ENCODE measurements around the gene CBLC.
A peak's percentile ranks its signal among the peaks of the same experiment; 100 is the strongest.

The CBLC gene

DNA sequence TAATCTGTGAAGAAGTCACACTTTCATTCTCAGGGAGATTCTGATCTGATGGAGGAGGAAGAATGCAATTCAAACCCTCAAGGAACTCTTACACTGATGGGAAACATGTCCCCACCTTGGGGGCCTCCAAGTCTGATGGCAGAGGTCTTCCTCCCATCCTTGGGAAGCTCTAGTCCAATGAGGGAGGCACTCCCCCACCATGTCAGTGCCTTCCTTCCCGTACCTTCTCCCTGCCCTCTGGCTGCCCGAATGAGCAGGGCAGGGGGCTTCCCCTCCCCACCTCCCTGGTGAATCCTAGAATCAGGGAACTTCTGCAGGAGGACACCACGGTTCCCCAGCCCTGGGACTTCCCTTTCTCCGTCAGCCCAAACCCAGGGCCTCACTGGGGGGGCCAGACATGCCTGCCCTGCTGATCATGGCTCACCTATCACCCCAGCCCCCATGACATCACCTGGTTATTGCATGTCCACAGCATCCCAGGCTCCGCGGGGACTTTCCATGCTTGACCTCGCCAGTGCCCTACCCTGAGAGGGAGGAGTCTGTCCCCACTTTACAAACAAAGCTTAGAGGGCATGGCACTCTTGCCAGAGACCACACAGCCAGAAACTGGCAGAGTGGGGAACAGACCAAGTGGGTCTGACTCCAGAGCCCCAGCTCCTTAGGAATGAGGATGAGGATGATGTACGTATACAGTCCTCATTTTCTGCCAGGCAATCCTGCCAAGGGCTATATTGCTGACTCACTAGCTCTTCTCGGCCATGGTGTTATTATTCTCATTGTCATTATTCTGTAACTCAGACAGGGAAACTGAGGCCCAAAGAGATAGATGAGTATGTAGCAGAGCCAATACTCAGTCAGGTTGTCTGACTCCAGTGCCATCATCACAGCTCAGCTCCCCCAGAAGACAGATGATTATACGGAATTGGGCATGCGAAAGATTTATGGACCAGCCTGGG, 38.8 kb upstream of the CBLC start:
- Histone ChIP-seq H3K4me1 (ENCODE audit: control insufficient read depth, insufficient read depth, low read length) (peaks cover 4% of the 10 kb centered on the region), H3K27ac (ENCODE audit: low read depth, low read length) (no peak overlapping the region), H3K9ac (ENCODE audit: low read depth, low read length) (no peak overlapping the region), H3K9me3 (ENCODE audit: control insufficient read depth, insufficient read depth, low read length) (no peaks in the 10 kb centered on the region), H3K36me3 (ENCODE audit: control insufficient read depth, insufficient read depth, low read length) (no peaks in the 10 kb centered on the region), H3K4me3 (ENCODE audit: low read depth, low read length) (no peak overlapping the region), H3K27me3 (ENCODE audit: control insufficient read depth, insufficient read depth, low read length) (no peaks in the 10 kb centered on the region)

GRCh38 chr19:44740351-44740824, 37.3 kb upstream of the CBLC start:
- H3K4me1 ChIP-seq (ENCODE audit: control insufficient read depth, insufficient read depth, low read length) = peaks cover 4% of the 10 kb centered on the region
- H3K36me3 ChIP-seq (ENCODE audit: control insufficient read depth, insufficient read depth, low read length) = no peaks in the 10 kb centered on the region
- H3K9me3 ChIP-seq (ENCODE audit: control insufficient read depth, insufficient read depth, low read length) = no peaks in the 10 kb centered on the region
- no peak overlapping the region for H3K4me3 ChIP-seq (ENCODE audit: low read depth, low read length)
- H3K9ac ChIP-seq (ENCODE audit: low read depth, low read length) = no peak overlapping the region
- no peak overlapping the region for H3K27ac ChIP-seq (ENCODE audit: low read depth, low read length)
- H3K27me3 ChIP-seq (ENCODE audit: control insufficient read depth, insufficient read depth, low read length) = peaks cover 2% of the 10 kb centered on the region

GRCh38 chr19:44741258-44741731, 36.4 kb upstream of the CBLC start:
- Histone ChIP-seq H3K27me3 (ENCODE audit: control insufficient read depth, insufficient read depth, low read length) (peaks cover 11% of the 10 kb centered on the region), H3K4me3 (ENCODE audit: low read depth, low read length) (no peak overlapping the region), H3K9me3 (ENCODE audit: control insufficient read depth, insufficient read depth, low read length) (no peaks in the 10 kb centered on the region), H3K9ac (ENCODE audit: low read depth, low read length) (no peak overlapping the region), H3K36me3 (ENCODE audit: control insufficient read depth, insufficient read depth, low read length) (no peaks in the 10 kb centered on the region), H3K4me1 (ENCODE audit: control insufficient read depth, insufficient read depth, low read length) (peaks cover 4% of the 10 kb centered on the region), H3K27ac (ENCODE audit: low read depth, low read length) (no peak overlapping the region)

DNA sequence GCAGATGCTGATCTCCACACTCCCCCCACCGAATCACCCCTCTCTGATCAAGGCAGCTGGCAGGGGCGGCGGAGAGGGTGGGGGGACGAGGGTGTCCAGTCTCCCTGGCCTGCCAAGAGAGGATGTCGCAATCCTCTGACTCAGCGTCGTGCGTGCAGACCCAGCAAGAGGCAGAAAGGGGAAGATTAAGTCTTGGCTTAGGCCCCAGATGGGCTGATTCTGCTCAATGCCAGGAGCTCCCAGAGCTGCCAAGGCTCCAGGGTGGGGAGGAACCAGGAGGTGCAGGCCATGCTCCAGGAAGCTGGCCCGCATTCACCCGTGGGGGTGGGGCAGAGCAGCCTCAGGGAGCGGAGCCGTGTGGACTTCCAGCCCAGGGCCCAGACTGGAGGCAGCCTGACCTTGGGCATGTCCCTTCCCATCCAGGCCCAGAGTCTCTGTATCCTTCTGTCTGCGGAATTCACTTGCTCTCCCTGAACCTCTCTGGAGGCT, 35.8 kb upstream of the CBLC start:
- Histone ChIP-seq H3K4me1 (ENCODE audit: control insufficient read depth, insufficient read depth, low read length) (peaks cover 4% of the 10 kb centered on the region), H3K36me3 (ENCODE audit: control insufficient read depth, insufficient read depth, low read length) (no peaks in the 10 kb centered on the region), H3K27me3 (ENCODE audit: control insufficient read depth, insufficient read depth, low read length) (peaks cover 17% of the 10 kb centered on the region), H3K4me3 (ENCODE audit: low read depth, low read length) (no peak overlapping the region), H3K27ac (ENCODE audit: low read depth, low read length) (no peak overlapping the region), H3K9me3 (ENCODE audit: control insufficient read depth, insufficient read depth, low read length) (no peaks in the 10 kb centered on the region), H3K9ac (ENCODE audit: low read depth, low read length) (0 out of 2 replicates have a peak overlapping the region, but pooled peaks have one; percentile 16)

DNA sequence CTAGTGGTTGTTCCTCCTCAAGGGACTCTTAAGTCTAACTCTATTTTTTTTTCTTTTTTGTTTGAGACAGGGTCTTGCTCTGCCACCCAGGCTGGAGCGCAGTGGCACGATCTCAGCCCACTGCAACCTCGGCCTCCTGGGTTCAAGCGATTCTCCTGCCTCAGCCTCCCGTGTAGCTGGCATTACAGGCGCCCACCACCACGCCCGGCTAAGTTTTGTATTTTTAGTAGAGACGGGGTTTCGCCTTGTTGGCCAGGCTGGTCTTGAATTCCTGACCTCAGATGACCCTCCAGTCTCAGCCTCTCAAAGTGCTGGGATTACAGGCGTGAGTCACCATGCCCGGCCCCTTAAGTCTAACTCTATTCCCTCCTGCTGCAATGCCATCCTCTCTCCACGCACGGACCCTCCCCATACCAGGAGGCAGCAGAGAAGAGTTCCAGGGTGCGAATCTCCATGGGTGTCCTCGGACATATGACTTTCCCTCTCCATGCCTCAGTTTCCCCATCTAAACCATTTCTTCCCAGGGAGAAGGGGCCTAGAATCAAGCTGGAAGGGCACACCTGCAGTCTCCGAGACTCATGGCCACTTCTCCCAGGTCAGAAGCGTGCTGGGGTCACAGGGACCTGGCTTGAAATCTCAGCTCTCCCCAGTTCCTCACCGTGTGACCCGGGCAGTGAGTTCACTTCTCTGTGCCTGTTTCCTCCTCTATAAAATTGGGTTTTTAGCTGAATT, 35.2 kb upstream of the CBLC start:
- Histone ChIP-seq H3K27me3 (ENCODE audit: control insufficient read depth, insufficient read depth, low read length) (peaks cover 22% of the 10 kb centered on the region), H3K9ac (ENCODE audit: low read depth, low read length) (no peak overlapping the region), H3K9me3 (ENCODE audit: control insufficient read depth, insufficient read depth, low read length) (no peaks in the 10 kb centered on the region), H3K36me3 (ENCODE audit: control insufficient read depth, insufficient read depth, low read length) (no peaks in the 10 kb centered on the region), H3K27ac (ENCODE audit: low read depth, low read length) (no peak overlapping the region), H3K4me3 (ENCODE audit: low read depth, low read length) (no peak overlapping the region), H3K4me1 (ENCODE audit: control insufficient read depth, insufficient read depth, low read length) (peaks cover 4% of the 10 kb centered on the region)

DNA sequence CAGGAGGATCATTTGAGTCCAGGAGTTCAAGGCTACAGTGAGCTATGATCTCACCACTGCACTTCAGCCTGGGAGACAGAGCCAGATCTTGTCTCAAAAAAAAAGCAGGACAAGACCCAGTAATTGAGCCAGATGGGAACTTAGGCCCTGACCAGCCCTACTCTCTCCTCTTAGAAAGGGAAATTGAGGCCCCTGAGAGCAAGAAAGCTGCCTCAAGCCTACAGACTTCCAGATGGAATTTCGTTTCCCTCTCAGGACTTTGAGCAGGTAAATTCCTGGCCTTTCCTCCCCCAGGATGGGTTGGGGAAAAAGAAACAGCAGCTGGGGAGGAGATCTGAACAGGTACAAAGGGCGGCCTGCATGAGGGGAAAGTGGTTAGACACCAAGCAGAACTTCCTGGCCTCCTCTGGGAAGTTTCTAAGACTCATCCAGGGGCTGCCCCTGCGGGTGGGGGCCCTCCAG, 32.8 kb upstream of the CBLC start:
- Histone ChIP-seq H3K27ac (ENCODE audit: low read depth, low read length) (no peak overlapping the region), H3K36me3 (ENCODE audit: control insufficient read depth, insufficient read depth, low read length) (no peaks in the 10 kb centered on the region), H3K9ac (ENCODE audit: low read depth, low read length) (no peak overlapping the region), H3K27me3 (ENCODE audit: control insufficient read depth, insufficient read depth, low read length) (peaks cover 40% of the 10 kb centered on the region), H3K4me1 (ENCODE audit: control insufficient read depth, insufficient read depth, low read length) (peaks cover 4% of the 10 kb centered on the region), H3K4me3 (ENCODE audit: low read depth, low read length) (no peak overlapping the region), H3K9me3 (ENCODE audit: control insufficient read depth, insufficient read depth, low read length) (no peaks in the 10 kb centered on the region)

- no peak overlapping the region for H3K4me3 ChIP-seq (ENCODE audit: low read depth, low read length)
Observed at GRCh38 chr19:44745341-44745831, 32.3 kb upstream of the CBLC start.

DNA sequence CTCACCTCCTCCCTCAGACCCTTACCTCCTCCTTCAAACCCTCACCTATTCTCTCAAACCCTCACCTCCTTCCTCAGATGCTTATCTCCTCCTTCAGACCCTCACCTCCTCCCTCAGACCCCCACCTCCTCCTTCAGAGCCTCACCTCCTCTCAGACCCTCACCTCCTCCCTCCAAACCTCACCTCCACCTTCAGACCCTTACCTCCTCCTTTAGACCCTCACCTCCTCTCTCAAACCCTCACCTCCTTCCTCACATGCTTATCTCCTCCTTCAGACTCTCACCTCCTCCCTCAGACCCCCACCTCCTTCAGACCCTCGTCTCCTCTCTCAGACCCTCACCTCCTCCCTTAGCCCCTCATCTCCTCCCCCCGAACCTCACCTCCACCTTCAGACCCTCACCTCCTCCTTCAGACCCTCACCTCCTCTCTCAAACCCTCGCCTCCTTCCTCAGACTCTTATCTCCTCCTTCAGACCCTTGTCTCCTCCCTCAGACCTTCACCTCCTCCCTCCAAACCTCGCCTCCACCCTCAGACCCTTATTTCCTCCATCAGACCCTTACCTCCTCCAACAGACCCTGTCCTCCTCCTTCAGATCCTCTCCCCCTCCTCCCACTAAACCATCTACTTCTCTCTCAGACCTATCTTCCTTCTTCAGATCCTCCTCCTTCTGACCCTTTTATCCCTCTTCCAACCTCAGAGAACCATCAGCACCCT, 31.6 kb upstream of the CBLC start:
- Histone ChIP-seq H3K4me1 (ENCODE audit: control insufficient read depth, insufficient read depth, low read length) (peaks cover 4% of the 10 kb centered on the region), H3K27me3 (ENCODE audit: control insufficient read depth, insufficient read depth, low read length) (peaks cover 50% of the 10 kb centered on the region), H3K4me3 (ENCODE audit: low read depth, low read length) (no peak overlapping the region), H3K27ac (ENCODE audit: low read depth, low read length) (no peak overlapping the region), H3K36me3 (ENCODE audit: control insufficient read depth, insufficient read depth, low read length) (no peaks in the 10 kb centered on the region), H3K9me3 (ENCODE audit: control insufficient read depth, insufficient read depth, low read length) (no peaks in the 10 kb centered on the region), H3K9ac (ENCODE audit: low read depth, low read length) (no peak overlapping the region)

More at GRCh38 chr19:44745341-44745831, 32.3 kb upstream of the CBLC start:
- Histone ChIP-seq H3K9ac (ENCODE audit: low read depth, low read length) (no peak overlapping the region), H3K27ac (ENCODE audit: low read depth, low read length) (no peak overlapping the region), H3K36me3 (ENCODE audit: control insufficient read depth, insufficient read depth, low read length) (no peaks in the 10 kb centered on the region), H3K4me1 (ENCODE audit: control insufficient read depth, insufficient read depth, low read length) (peaks cover 4% of the 10 kb centered on the region), H3K27me3 (ENCODE audit: control insufficient read depth, insufficient read depth, low read length) (peaks cover 44% of the 10 kb centered on the region), H3K9me3 (ENCODE audit: control insufficient read depth, insufficient read depth, low read length) (no peaks in the 10 kb centered on the region)

- Histone ChIP-seq H3K27ac (ENCODE audit: low read depth, low read length) (no peak overlapping the region), H3K36me3 (ENCODE audit: control insufficient read depth, insufficient read depth, low read length) (no peaks in the 10 kb centered on the region), H3K4me1 (ENCODE audit: control insufficient read depth, insufficient read depth, low read length) (peaks cover 4% of the 10 kb centered on the region), H3K9me3 (ENCODE audit: control insufficient read depth, insufficient read depth, low read length) (no peaks in the 10 kb centered on the region), H3K9ac (ENCODE audit: low read depth, low read length) (no peak overlapping the region), H3K4me3 (ENCODE audit: low read depth, low read length) (no peak overlapping the region), H3K27me3 (ENCODE audit: control insufficient read depth, insufficient read depth, low read length) (peaks cover 55% of the 10 kb centered on the region)
Observed at GRCh38 chr19:44746616-44746945, 31.1 kb upstream of the CBLC start.

- Histone ChIP-seq H3K4me3 (ENCODE audit: low read depth, low read length) (peak overlapping the region; percentile 64), H3K4me1 (ENCODE audit: control insufficient read depth, insufficient read depth, low read length) (peaks cover under 1% of the 10 kb centered on the region), H3K27ac (ENCODE audit: low read depth, low read length) (no peak overlapping the region), H3K9ac (ENCODE audit: low read depth, low read length) (no peak overlapping the region), H3K36me3 (ENCODE audit: control insufficient read depth, insufficient read depth, low read length) (no peaks in the 10 kb centered on the region), H3K9me3 (ENCODE audit: control insufficient read depth, insufficient read depth, low read length) (no peaks in the 10 kb centered on the region), H3K27me3 (ENCODE audit: control insufficient read depth, insufficient read depth, low read length) (peaks cover 55% of the 10 kb centered on the region)
Observed at GRCh38 chr19:44746946-44747738, 30.5 kb upstream of the CBLC start.
